H1 (cell line): ENCODE measurements around the gene CCDC185. TPM values are rescaled to one million over a fixed set of nuclear protein-coding genes. Genes with fewer than 3 reads are reported as not detected.

ENCODE experiments used
- CTCF ChIA-PET: fragments of 300-600 bp; sonication (Branson Sonifier 250); formaldehyde crosslinking; loops from one replicate; lab custom pipeline; 2021; ENCODE audit not compliant: partially characterized antibody; lab: Charles Lee
- POLR2A ChIA-PET: fragments of 300-600 bp; sonication (Branson Sonifier 250); formaldehyde crosslinking; loops from one replicate; lab custom pipeline; 2021; ENCODE audit warnings: inconsistent platforms; ENCODE audit not compliant: partially characterized antibody; lab: Charles Lee
- DNase-seq, 2 experiments: peaks; one replicate each; pipeline versions ENCODE4 v3.0.0 to v3.0.0-alpha.2; 2010 to 2022; ENCODE audit warnings: low spot score in 2 of 2, low read depth in 1 of 2, mixed read lengths in 1 of 2
- FAIRE-seq: peaks from 2 replicates; lab custom pipeline; 2011; peaks lifted over from hg19 to GRCh38; lab: Jason Lieb, UNC
- H2AFZ ChIP-seq: 2 replicates; pipeline ENCODE4 v1.8.1; 2012; ENCODE audit warnings: low read length, inconsistent platforms
- H2AK5ac ChIP-seq: 2 replicates; pipeline ENCODE4 v1.6.1; 2013; ENCODE audit warnings: low read depth, low read length
- H2BK120ac ChIP-seq: replicated peaks from 2 replicates; pipeline ENCODE3; 2013; ENCODE audit warnings: low read depth, low read length, inconsistent platforms
- H2BK12ac ChIP-seq: 2 replicates; pipeline ENCODE4 v1.6.1; 2013; ENCODE audit warnings: low read depth, low read length
- H2BK15ac ChIP-seq: 2 replicates; pipeline ENCODE4 v1.6.1; 2013; ENCODE audit warnings: low read length
- H2BK20ac ChIP-seq: 2 replicates; pipeline ENCODE4 v1.6.1; 2013; ENCODE audit warnings: low read length
- H2BK5ac ChIP-seq: 2 replicates; pipeline ENCODE4 v1.6.1; 2013; ENCODE audit warnings: low read depth, low read length
- H3K14ac ChIP-seq: 2 replicates; pipeline ENCODE4 v1.6.1; 2013; ENCODE audit warnings: inconsistent platforms; ENCODE audit not compliant: insufficient read length
- H3K18ac ChIP-seq: 2 replicates; pipeline ENCODE4 v1.6.1; 2013; ENCODE audit warnings: low read length; ENCODE audit errors: extremely low read depth
- H3K23ac ChIP-seq: 2 replicates; pipeline ENCODE4 v1.6.1; 2013; ENCODE audit warnings: inconsistent platforms; ENCODE audit not compliant: insufficient read length
- H3K23me2 ChIP-seq: 2 replicates; pipeline ENCODE4 v1.6.1; 2013; ENCODE audit warnings: low read depth, low read length
- H3K27ac ChIP-seq: 2 replicates; pipeline ENCODE4 v1.6.1; 2011; ENCODE audit warnings: low read depth, low read length, inconsistent platforms
- H3K27me3 ChIP-seq, 4 experiments: replicated peaks in 1 of 4; 1 replicate in 1 of 4; 2 replicates in 3 of 4; pipeline versions ENCODE4 v1.6.1 to v1.8.1; 2011 to 2013; ENCODE audit warnings: low read length in 3 of 4, mild to moderate bottlenecking in 3 of 4, inconsistent platforms in 2 of 4, mixed read lengths in 2 of 4, moderate library complexity in 1 of 4; ENCODE audit not compliant: control insufficient read depth in 3 of 4, insufficient read depth in 3 of 4; ENCODE audit errors: extremely low read depth in 1 of 4
- H3K36me3 ChIP-seq, 4 experiments: 2 replicates each; pipeline versions ENCODE4 v1.6.1 to v1.8.1; 2011 to 2013; ENCODE audit warnings: mild to moderate bottlenecking in 4 of 4, low read length in 3 of 4, moderate library complexity in 2 of 4, control low read depth in 1 of 4, inconsistent platforms in 1 of 4; ENCODE audit not compliant: insufficient read depth in 4 of 4, control insufficient read depth in 2 of 4
- H3K4ac ChIP-seq: replicated peaks from 2 replicates; pipeline ENCODE3; 2013; ENCODE audit warnings: low read length, low read depth, mixed read lengths, inconsistent platforms; ENCODE audit not compliant: insufficient read length
- H3K4me1 ChIP-seq, 4 experiments: replicated peaks in 1 of 4; 1 replicate in 1 of 4; 2 replicates in 3 of 4; pipeline versions ENCODE4 v1.6.1 to v1.8.1; 2011 to 2013; ENCODE audit warnings: low read length in 3 of 4, inconsistent platforms in 2 of 4, mixed read lengths in 1 of 4; ENCODE audit not compliant: insufficient read depth in 4 of 4, control insufficient read depth in 3 of 4
- H3K4me2 ChIP-seq, 2 experiments: 2 replicates each; pipeline versions ENCODE4 v1.6.1 to v1.8.1; 2011 to 2013; ENCODE audit warnings: low read depth in 2 of 2, low read length in 2 of 2, control low read depth in 1 of 2, inconsistent platforms in 1 of 2, mild to moderate bottlenecking in 1 of 2; ENCODE audit not compliant: insufficient read depth in 1 of 2
- H3K4me3 ChIP-seq, 4 experiments: fragments of 200-600, 300-600 bp in 1 of 4; sonication (generic), shearing (Covaris generic), sonication (Bioruptor Twin) in 1 of 4; 2 replicates each; pipeline versions ENCODE4 v1.5.1 to v1.8.1; 2011 to 2016; ENCODE audit warnings: low read length in 4 of 4, low read depth in 3 of 4, control low read depth in 2 of 4, inconsistent platforms in 2 of 4, mild to moderate bottlenecking in 2 of 4, mixed read lengths in 1 of 4, moderate library complexity in 1 of 4; ENCODE audit not compliant: insufficient read depth in 2 of 4; ENCODE audit errors: extremely low read depth in 1 of 4
- H3K56ac ChIP-seq: replicated peaks from 2 replicates; pipeline ENCODE3; 2013; ENCODE audit warnings: low read depth, mild to moderate bottlenecking, mixed read lengths, low read length, inconsistent platforms; ENCODE audit not compliant: insufficient read length
- H3K79me1 ChIP-seq: 2 replicates; pipeline ENCODE4 v1.6.1; 2013; ENCODE audit warnings: low read depth, low read length, control low read depth
- H3K79me2 ChIP-seq, 2 experiments: 2 replicates each; pipeline versions ENCODE4 v1.6.1 to v1.8.1; 2012 to 2013; ENCODE audit warnings: low read length in 2 of 2, mild to moderate bottlenecking in 2 of 2, inconsistent platforms in 1 of 2; ENCODE audit not compliant: insufficient read depth in 2 of 2, control insufficient read depth in 1 of 2
- H3K9ac ChIP-seq, 4 experiments: replicated peaks in 1 of 4; 1 replicate in 1 of 4; 2 replicates in 3 of 4; pipeline versions ENCODE4 v1.6.1 to v1.8.1; 2011 to 2013; ENCODE audit warnings: low read depth in 3 of 4, low read length in 3 of 4, control low read depth in 2 of 4, mild to moderate bottlenecking in 2 of 4, moderate library complexity in 2 of 4, inconsistent platforms in 1 of 4; ENCODE audit errors: extremely low read depth in 1 of 4
- H3K9me3 ChIP-seq, 2 experiments: 2 replicates each; pipeline versions ENCODE4 v1.6.1 to v1.8.1; 2012 to 2013; ENCODE audit warnings: mild to moderate bottlenecking in 2 of 2, moderate library complexity in 2 of 2, control low read depth in 1 of 2, inconsistent platforms in 1 of 2, low read depth in 1 of 2, low read length in 1 of 2, mixed read lengths in 1 of 2; ENCODE audit not compliant: insufficient read depth in 2 of 2
- H4K20me1 ChIP-seq, 2 experiments: replicated peaks in 1 of 2; 2 replicates each; pipeline versions ENCODE3 to v1.8.1; 2011 to 2013; ENCODE audit warnings: inconsistent platforms in 2 of 2, low read length in 2 of 2, mild to moderate bottlenecking in 1 of 2; ENCODE audit not compliant: insufficient read depth in 2 of 2, control insufficient read depth in 1 of 2
- H4K5ac ChIP-seq: 2 replicates; pipeline ENCODE4 v1.6.1; 2013; ENCODE audit warnings: low read length, low read depth, mixed read lengths, inconsistent platforms; ENCODE audit not compliant: insufficient read length
- H4K8ac ChIP-seq: 2 replicates; pipeline ENCODE4 v1.8.0; 2013; ENCODE audit warnings: mild to moderate bottlenecking, moderate library complexity, low read length, inconsistent platforms; ENCODE audit not compliant: insufficient read depth; ENCODE audit errors: extremely low read depth
- H4K91ac ChIP-seq: replicated peaks from 2 replicates; pipeline ENCODE3; 2013; ENCODE audit warnings: low read length, mixed read lengths, inconsistent platforms; ENCODE audit not compliant: insufficient read length
- BCL11A ChIP-seq, 2 experiments: IDR thresholded peaks; one replicate each; pipeline ENCODE4 v1.6.1; 2011; ENCODE audit warnings: low read depth in 2 of 2, low read length in 2 of 2, mild to moderate bottlenecking in 2 of 2
- CBX8 ChIP-seq: fragments of 300-800, 300-1000 bp; sonication (generic); IDR thresholded peaks from 2 replicates; pipeline ENCODE4 v1.7.1; 2016; ENCODE audit warnings: low read depth, low read length, borderline replicate concordance
- CREB1 ChIP-seq: IDR thresholded peaks from 2 replicates; pipeline ENCODE4 v1.6.1; 2012; ENCODE audit warnings: inconsistent platforms
- KDM4A ChIP-seq: IDR thresholded peaks from one replicate; pipeline ENCODE4 v1.7.1; 2012; ENCODE audit warnings: low read depth, mild to moderate bottlenecking, moderate library complexity, low read length, inconsistent platforms; ENCODE audit not compliant: severe bottlenecking
- POLR2AphosphoS5 ChIP-seq: IDR thresholded peaks from 2 replicates; pipeline ENCODE4 v1.6.1; 2011; ENCODE audit warnings: low read depth, low read length
- RAD21 ChIP-seq, 2 experiments: IDR thresholded peaks in 1 of 2; conservative IDR thresholded peaks in 1 of 2; 2 replicates each; pipeline ENCODE4 v1.6.1; 2011; ENCODE audit warnings: low read depth in 2 of 2, low read length in 2 of 2, improper control_type of control experiment in 1 of 2, inconsistent platforms in 1 of 2, mild to moderate bottlenecking in 1 of 2, moderate library complexity in 1 of 2
- RBBP5 ChIP-seq: IDR thresholded peaks from 2 replicates; pipeline ENCODE4 v1.7.1; 2012; ENCODE audit warnings: low read depth, mild to moderate bottlenecking, inconsistent platforms, low read length, moderate library complexity, borderline replicate concordance
- SIN3A ChIP-seq, 2 experiments: IDR thresholded peaks in 1 of 2; conservative IDR thresholded peaks in 1 of 2; 2 replicates each; pipeline ENCODE4 v1.6.1; 2011 to 2012; ENCODE audit warnings: low read length in 2 of 2, improper control_type of control experiment in 1 of 2, low read depth in 1 of 2, mild to moderate bottlenecking in 1 of 2
- TAF7 ChIP-seq: optimal IDR thresholded peaks from 2 replicates; pipeline ENCODE3; 2011; ENCODE audit warnings: low read depth, mild to moderate bottlenecking, inconsistent platforms, low read length, moderate library complexity, borderline replicate concordance
- WGBS, 2 experiments: shearing (Covaris generic) in 1 of 2; methylation state at CpG; one replicate each; pipeline versions ENCODE4 v1.1.6 to v1.1.7; 2013 to 2015; ENCODE audit warnings: low lambda C conversion rate in 2 of 2, mixed read lengths in 2 of 2, inconsistent platforms in 1 of 2, low coverage in 1 of 2, missing lambda C conversion rate in 1 of 2; ENCODE audit not compliant: insufficient replicate concordance in 2 of 2, insufficient coverage in 1 of 2, insufficient read length in 1 of 2; ENCODE audit errors: extremely low coverage in 1 of 2, missing lambda C conversion rate in 1 of 2; 5-methylcytosine and 5-hydroxymethylcytosine counted together
- polyA plus RNA-seq, 7 experiments: library from polyadenylated mRNA; depleted of rRNA in 3 of 7; stranded (reverse) in 5 of 7; unstranded in 2 of 7; fragments of >200 nt in 5 of 7; fragments of 200-250 nt in 2 of 7; gene quantifications; 1 replicate in 5 of 7; 2 replicates in 1 of 7; 4 replicates in 1 of 7; pipeline versions ENCODE4 v1.2.1 to v1.2.3, GENCODE V29; 2011 to 2013; ENCODE audit warnings: missing spikeins in 2 of 7, mixed read lengths in 2 of 7
- total RNA-seq: library from RNA; stranded (reverse); fragmentation: NEBNext Ultra II Directional; extraction: Animal tissue kit (Norgen Biotek cat#: 25700); gene quantifications from 2 replicates; pipeline ENCODE4 v1.2.1, GENCODE V29; 2021

Gene CCDC185
- total and polyA plus RNA-seq, 2 of the 8 experiments (the other 6 are each of a cell fraction or from before 2014, with no cell fraction given) = not detected

- POLR2A ChIA-PET = interaction anchor here (1.0 to 2.0 kb wide), 5 partner anchors 10 to 231 kb away, joined by 3 to 6 read pairs (median 3); no protein-coding TSS in a partner anchor
- Histone ChIP-seq H3K18ac (peak within 1 kb of the TSS; percentile 0; the same call in 1 of the 2 replicates), H3K79me1 (no peaks in the 10 kb centered on the region), H3K36me3 (no peaks in the 10 kb centered on the region), H2AFZ (peak within 1 kb of the TSS; percentile 89), H3K27ac (no peak within 1 kb of the TSS), H3K79me2 (no peaks in the 10 kb centered on the region), H3K4me3 (peak within 1 kb of the TSS; percentile 46 to 96 (median 82)), H3K23me2 (peaks cover 14% of the 10 kb centered on the region; the same call in 1 of the 2 replicates), H2BK12ac (no peak within 1 kb of the TSS), H2AK5ac (no peak within 1 kb of the TSS), H3K23ac (no peak within 1 kb of the TSS), H3K9ac (no peak within 1 kb of the TSS; a peak in 1 of 7 replicates), H3K4me1 (peaks cover 2 to 11% (median 4%) of the 10 kb centered on the region in 4 experiments; a peak in 5 of 7 replicates), H2BK5ac (no peak within 1 kb of the TSS), H3K9me3 (no peaks in the 10 kb centered on the region), H3K14ac (no peak within 1 kb of the TSS), H2BK15ac (no peak within 1 kb of the TSS; the same call in 1 of the 2 replicates), H4K20me1 (no peaks in the 10 kb centered on the region), H3K4ac (no peak within 1 kb of the TSS), H4K91ac (no peak within 1 kb of the TSS), H2BK120ac (no peak within 1 kb of the TSS), H2BK20ac (no peak within 1 kb of the TSS), H4K5ac (no peak within 1 kb of the TSS), H3K4me2 (peak within 1 kb of the TSS; percentile 85 to 98), H4K8ac (peak within 1 kb of the TSS; percentile 80; the same call in 1 of the 2 replicates), H3K56ac (peak within 1 kb of the TSS; percentile 10), H3K27me3 (peaks cover 7 to 34% (median 22%) of the 10 kb centered on the region in 4 experiments)
- DNase-seq (peak in 1 of 2 experiments; percentile 72), FAIRE-seq (no peak)
- WGBS, 2 experiments = 1% methylated on average over 11 of the region's 111 CpGs; no CpG with 5 or more reads in 1 of the 2 experiments
- CTCF ChIA-PET = interaction anchor here (0.7 to 6.0 kb wide), 11 partner anchors 12 to 333 kb away, joined by 3 to 45 read pairs (median 4); no protein-coding TSS in a partner anchor
- TF ChIP-seq TAF7 (no peak), CREB1 (peak; percentile 66), RAD21 (IDR thresholded peaks at IDR 0.05 in 1 of 2, conservative IDR thresholded peaks at IDR 0.05 in 1 of 2; ENCODE audit: low read depth in 2 of 2, low read length in 2 of 2) (peak in 1 of 2 experiments; percentile 0; a peak in 1 of 4 replicates), SIN3A (conservative IDR thresholded peaks at IDR 0.05 in 1 of 2, IDR thresholded peaks at IDR 0.05 in 1 of 2; ENCODE audit: low read depth in 1 of 2, low read length in 2 of 2) (0 out of 4 replicates have a peak, but pooled peaks have one; percentile 19 to 25), BCL11A (IDR thresholded peaks at IDR 0.05; ENCODE audit: low read depth in 2 of 2, low read length in 2 of 2) (no peak), KDM4A (peak; percentile 72), RBBP5 (peak; percentile 47; the same call in 1 of the 2 replicates), POLR2AphosphoS5 (no peak), CBX8 (no peak)
Observed at GRCh38 chr1:223363856-223364684, 29.1 kb upstream of the CCDC185 start, which contains the start of gene SUSD4. Gene SUSD4, minus strand, starts transcription at chr1:223364176. Its CDS starts 751 bp downstream, at chr1:223363425.
